Chondrocyte (in vitro differentiated cells): ENCODE data around the gene ARMC6. TPM values are rescaled to one million over a fixed set of nuclear protein-coding genes. Genes with fewer than 3 reads are reported as not detected.

Experiments used
- DNase-seq: peaks from one replicate; pipeline ENCODE4 v3.0.0; 2021; ENCODE audit warnings: mixed read lengths, low spot score
- H3K27ac Mint-ChIP-seq: one replicate; pipeline ENCODE4 v1.8.0; 2021; ENCODE audit warnings: mild to moderate bottlenecking, moderate library complexity, mixed read lengths; ENCODE audit not compliant: unreplicated experiment
- H3K27me3 Mint-ChIP-seq: 2 replicates; pipeline ENCODE4 v1.8.0; 2021; ENCODE audit warnings: low read depth, mixed read lengths
- H3K36me3 Mint-ChIP-seq: 2 replicates; pipeline ENCODE4 v1.8.0; 2021; ENCODE audit warnings: low read depth, mixed read lengths
- H3K4me1 Mint-ChIP-seq: 2 replicates; pipeline ENCODE4 v1.8.0; 2021; ENCODE audit warnings: low read depth, mild to moderate bottlenecking, mixed read lengths
- H3K4me3 Mint-ChIP-seq: one replicate; pipeline ENCODE4 v1.8.0; 2021; ENCODE audit warnings: mild to moderate bottlenecking, moderate library complexity, mixed read lengths; ENCODE audit not compliant: unreplicated experiment
- H3K9me3 Mint-ChIP-seq: 2 replicates; pipeline ENCODE4 v1.8.0; 2021; ENCODE audit warnings: low read depth, mixed read lengths
- CTCF ChIP-seq: fragments of 200-600 bp; sonication (generic); IDR thresholded peaks from 2 replicates; pipeline ENCODE4 v1.5.0; 2021; ENCODE audit warnings: antibody characterized with exemption, mild to moderate bottlenecking, moderate library complexity
- total RNA-seq: library from RNA; stranded (reverse); gene quantifications from 3 replicates; pipeline ENCODE4 v1.2.1, GENCODE V29; 2021

ARMC6 gene
- total RNA-seq, 1 donor from 2014 or later, result 26.8 TPM

- H3K9me3 Mint-ChIP-seq, result no peaks in the 10 kb centered on the region
- peaks cover 2% of the 10 kb centered on the region for H3K36me3 Mint-ChIP-seq
Measured at GRCh38 chr19:19062454-19063182, 29.2 kb downstream of the ARMC6 start.

GRCh38 chr19:19063183-19064097, 30.0 kb downstream of the ARMC6 start, which contains the start of gene SLC25A42:
Gene SLC25A42, plus strand, starts transcription at chr19:19063994. Its CDS starts 32,131 bp downstream, at chr19:19096125.
- TF ChIP-seq CTCF, result no peak
- H3K4me1 Mint-ChIP-seq, result peaks cover 28% of the 10 kb centered on the region
- peak; percentile 100 for DNase-seq
- no peaks in the 10 kb centered on the region for H3K9me3 Mint-ChIP-seq
- H3K36me3 Mint-ChIP-seq, result no peaks in the 10 kb centered on the region
- peak within 1 kb of the TSS; percentile 77 for H3K4me3 Mint-ChIP-seq
- H3K27me3 Mint-ChIP-seq, result no peaks in the 10 kb centered on the region
- peak within 1 kb of the TSS; percentile 79 for H3K27ac Mint-ChIP-seq

More at GRCh38 chr19:19062454-19063182, 29.2 kb downstream of the ARMC6 start:
- H3K4me1 Mint-ChIP-seq, result peaks cover 28% of the 10 kb centered on the region
- TF ChIP-seq CTCF, result no peak
- no peak for DNase-seq
- peak overlapping the region; percentile 79 for H3K27ac Mint-ChIP-seq
- H3K27me3 Mint-ChIP-seq, result no peaks in the 10 kb centered on the region
- H3K4me3 Mint-ChIP-seq, result peak overlapping the region; percentile 77

GRCh38 chr19:19064098-19064722, 30.8 kb downstream of the ARMC6 start:
- no peak for DNase-seq
- no peaks in the 10 kb centered on the region for H3K27me3 Mint-ChIP-seq
- peaks cover 28% of the 10 kb centered on the region for H3K4me1 Mint-ChIP-seq
- no peaks in the 10 kb centered on the region for H3K9me3 Mint-ChIP-seq
- peak overlapping the region; percentile 77 for H3K4me3 Mint-ChIP-seq
- TF ChIP-seq CTCF, result peak; percentile 55
- H3K27ac Mint-ChIP-seq, result peak overlapping the region; percentile 43
- H3K36me3 Mint-ChIP-seq, result no peaks in the 10 kb centered on the region

- TF ChIP-seq CTCF, result no peak
- peaks cover 28% of the 10 kb centered on the region for H3K4me1 Mint-ChIP-seq
- peak overlapping the region; percentile 77 for H3K4me3 Mint-ChIP-seq
- no peaks in the 10 kb centered on the region for H3K27me3 Mint-ChIP-seq
- DNase-seq, result no peak
- peak overlapping the region; percentile 43 for H3K27ac Mint-ChIP-seq
- no peaks in the 10 kb centered on the region for H3K9me3 Mint-ChIP-seq
- H3K36me3 Mint-ChIP-seq, result no peaks in the 10 kb centered on the region
Measured at GRCh38 chr19:19064811-19065745, 31.7 kb downstream of the ARMC6 start.
